Body of pancreas (tissue), 4 donors: Measurements from ENCODE around the gene TRAPPC2L.

Experiments used
- CTCF ChIP-seq, 7 experiments: fragments of 450-650 bp in 4 of 7; fragments of 200-600 bp in 3 of 7; sonication (generic) in 3 of 7; IDR thresholded peaks; one replicate each; pipeline ENCODE4 v1.5.1; 2016 to 2019; ENCODE audit warnings: antibody characterized with exemption in 7 of 7
- POLR2A ChIP-seq, 3 donors: fragments of 450-650 bp; IDR thresholded peaks; one replicate each; pipeline ENCODE4 v1.6.1; 2016; ENCODE audit warnings: antibody characterized with exemption in 3 of 3, mild to moderate bottlenecking in 2 of 3

DNA sequence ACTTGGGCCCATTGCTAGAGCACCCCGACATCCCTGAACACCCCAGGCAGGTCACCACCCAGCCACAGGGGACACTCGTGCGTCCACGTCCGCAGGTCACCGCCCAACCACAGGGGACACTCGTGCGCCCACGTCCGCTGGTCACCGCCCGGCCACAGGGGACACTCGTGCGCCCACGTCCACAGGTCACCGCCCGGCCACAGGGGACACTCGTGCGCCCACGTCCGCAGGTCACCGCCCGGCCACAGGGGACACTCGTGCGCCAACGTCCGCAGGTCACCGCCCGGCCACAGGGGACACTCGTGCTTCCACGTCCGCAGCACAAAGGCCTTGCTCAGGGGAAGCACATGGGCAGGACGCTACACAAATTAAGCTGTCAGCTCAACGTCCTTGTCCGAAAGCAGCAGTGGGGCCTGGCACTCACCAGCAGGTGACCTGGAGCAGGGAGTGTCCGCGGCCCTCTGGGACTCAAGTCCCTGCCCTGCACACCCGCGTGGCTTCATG, 17.8 kb upstream of the TRAPPC2L start:
- TF ChIP-seq CTCF (IDR thresholded peaks at IDR 0.05) (no peak), POLR2A (IDR thresholded peaks at IDR 0.05) (no peak)
